Measurements from ENCODE around the gene SAP25. TPM values are rescaled to one million over a fixed set of nuclear protein-coding genes. Genes with fewer than 3 reads are reported as not detected.
"Not testable (repeated sequence)": the region's sequence is repeated elsewhere in the genome, so short reads cannot be mapped to it uniquely, and the experiment has no call there.

SAP25 gene
- total RNA-seq, 6 experiments from 2014 or later, result 0.53 to 4.5 (median 2.2) TPM; not detected in 2

DNA sequence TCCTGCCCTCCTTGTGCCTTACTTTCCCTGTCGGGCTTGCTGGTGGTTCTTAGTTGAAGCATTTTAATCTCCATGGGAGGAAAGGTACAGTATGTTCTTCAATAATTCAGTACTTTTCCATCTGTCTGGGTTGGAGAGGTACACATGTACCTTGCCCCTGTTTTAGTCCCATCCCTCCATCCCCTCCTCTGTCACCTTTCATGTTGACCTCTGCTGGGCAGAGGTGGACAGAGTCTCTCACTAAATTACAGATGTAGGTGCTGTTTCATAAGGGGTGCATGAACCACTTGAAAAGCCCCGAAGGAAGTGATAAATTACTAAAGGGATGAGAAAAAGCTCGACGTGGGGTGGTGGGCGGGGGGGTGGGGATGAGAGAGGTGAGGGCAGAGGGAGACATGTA, 29.3 kb downstream of the SAP25 start:
- peak overlapping the region; percentile 87 to 93 (median 92) for H3K27ac ChIP-seq
- peak overlapping the region in 2 of 3 donors; percentile 11 to 14 for H3K4me3 ChIP-seq
- no peaks in the 10 kb centered on the region for H3K9me3 ChIP-seq
- WGBS (ENCODE audit: insufficient coverage, low coverage, low lambda C conversion rate, missing lambda C conversion rate), result 3% methylated on average over 5 of the region's 5 CpGs
- DNase-seq (no peak), ATAC-seq (peak in 3 of 4 donors; percentile 10 to 54 (median 34))
- peaks cover 2 to 90% (median 34%) of the 10 kb centered on the region in 4 donors for H3K4me1 ChIP-seq
- no peak for TF ChIP-seq POLR2A (IDR thresholded peaks at IDR 0.05)
- TF ChIP-seq, protein P1, sequence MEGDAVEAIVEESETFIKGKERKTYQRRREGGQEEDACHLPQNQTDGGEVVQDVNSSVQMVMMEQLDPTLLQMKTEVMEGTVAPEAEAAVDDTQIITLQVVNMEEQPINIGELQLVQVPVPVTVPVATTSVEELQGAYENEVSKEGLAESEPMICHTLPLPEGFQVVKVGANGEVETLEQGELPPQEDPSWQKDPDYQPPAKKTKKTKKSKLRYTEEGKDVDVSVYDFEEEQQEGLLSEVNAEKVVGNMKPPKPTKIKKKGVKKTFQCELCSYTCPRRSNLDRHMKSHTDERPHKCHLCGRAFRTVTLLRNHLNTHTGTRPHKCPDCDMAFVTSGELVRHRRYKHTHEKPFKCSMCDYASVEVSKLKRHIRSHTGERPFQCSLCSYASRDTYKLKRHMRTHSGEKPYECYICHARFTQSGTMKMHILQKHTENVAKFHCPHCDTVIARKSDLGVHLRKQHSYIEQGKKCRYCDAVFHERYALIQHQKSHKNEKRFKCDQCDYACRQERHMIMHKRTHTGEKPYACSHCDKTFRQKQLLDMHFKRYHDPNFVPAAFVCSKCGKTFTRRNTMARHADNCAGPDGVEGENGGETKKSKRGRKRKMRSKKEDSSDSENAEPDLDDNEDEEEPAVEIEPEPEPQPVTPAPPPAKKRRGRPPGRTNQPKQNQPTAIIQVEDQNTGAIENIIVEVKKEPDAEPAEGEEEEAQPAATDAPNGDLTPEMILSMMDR (IDR thresholded peaks at IDR 0.05), result no peak
- peaks cover 0 to 6% (median 4%) of the 10 kb centered on the region in 4 donors for H3K36me3 ChIP-seq
- no peaks in the 10 kb centered on the region for H3K27me3 ChIP-seq
- intact Hi-C loops (cut with DNase I), result no loop called here

DNA sequence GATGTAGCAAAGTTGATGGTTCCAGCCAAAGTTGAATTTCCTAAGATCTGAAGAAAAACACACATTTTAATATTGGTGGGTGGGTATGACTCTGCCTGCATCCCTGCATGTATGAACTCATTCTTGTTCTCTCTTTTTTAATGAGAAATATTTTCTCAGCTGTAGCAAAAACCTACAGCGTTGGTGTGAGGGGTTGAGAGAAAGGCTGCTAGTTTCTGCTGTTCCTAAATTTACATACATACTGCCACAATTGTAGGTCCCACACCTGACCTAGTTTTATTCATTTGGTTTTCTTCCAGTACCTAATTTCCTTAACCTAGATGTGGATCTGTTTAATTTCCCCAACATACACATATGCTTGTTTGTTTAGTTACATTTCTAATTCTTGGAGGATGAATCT, 30.1 kb downstream of the SAP25 start:
- H3K36me3 ChIP-seq, result no peaks in the 10 kb centered on the region
- ATAC-seq (no peak), DNase-seq (no peak)
- H3K4me1 ChIP-seq, result peaks cover 2 to 82% (median 32%) of the 10 kb centered on the region in 4 donors
- H3K4me3 ChIP-seq, result no peak overlapping the region
- no peaks in the 10 kb centered on the region for H3K27me3 ChIP-seq
- no peaks in the 10 kb centered on the region for H3K9me3 ChIP-seq
- intact Hi-C loops (cut with DNase I), result no loop called here
- no peak for TF ChIP-seq POLR2A (IDR thresholded peaks at IDR 0.05)
- TF ChIP-seq, protein P1 (IDR thresholded peaks at IDR 0.05), result no peak
- 13% methylated on average over 1 of the region's 1 CpG for WGBS (ENCODE audit: insufficient coverage, low coverage, low lambda C conversion rate, missing lambda C conversion rate)
- H3K27ac ChIP-seq, result peak overlapping the region; percentile 87 to 93 (median 92)

DNA sequence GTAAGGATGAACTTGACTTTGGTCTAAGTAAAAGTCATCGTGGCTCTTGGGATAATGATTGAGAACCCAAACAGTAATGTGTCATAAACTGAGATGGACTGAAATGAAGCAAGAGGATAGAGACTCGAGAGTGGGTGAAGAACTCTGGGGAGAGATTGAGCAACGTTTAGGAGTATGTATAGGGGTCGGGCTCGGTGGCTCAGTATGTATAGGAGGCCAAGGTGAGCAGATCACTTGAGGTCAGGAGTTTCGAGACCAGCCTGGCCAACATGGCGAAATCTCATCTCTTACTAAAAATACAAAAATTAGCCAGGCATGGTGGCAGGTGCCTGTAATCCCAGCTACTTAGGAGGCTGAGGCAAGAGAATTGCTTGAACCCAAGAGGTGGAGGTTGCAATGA, 32.4 kb downstream of the SAP25 start:
- H3K9me3 ChIP-seq; intact Hi-C loops (cut with DNase I); DNase-seq; ATAC-seq; H3K27me3 ChIP-seq; H3K36me3 ChIP-seq: not testable (repeated sequence)
- WGBS (ENCODE audit: insufficient coverage, low coverage, low lambda C conversion rate, missing lambda C conversion rate), result 25% methylated on average over 6 of the region's 7 CpGs
- Histone ChIP-seq H3K27ac (peak overlapping the region; percentile 87 to 93 (median 92)), H3K4me3 (peak overlapping the region; percentile 77 to 88 (median 80)), H3K4me1 (peaks cover 2 to 68% (median 22%) of the 10 kb centered on the region in 4 donors)

DNA sequence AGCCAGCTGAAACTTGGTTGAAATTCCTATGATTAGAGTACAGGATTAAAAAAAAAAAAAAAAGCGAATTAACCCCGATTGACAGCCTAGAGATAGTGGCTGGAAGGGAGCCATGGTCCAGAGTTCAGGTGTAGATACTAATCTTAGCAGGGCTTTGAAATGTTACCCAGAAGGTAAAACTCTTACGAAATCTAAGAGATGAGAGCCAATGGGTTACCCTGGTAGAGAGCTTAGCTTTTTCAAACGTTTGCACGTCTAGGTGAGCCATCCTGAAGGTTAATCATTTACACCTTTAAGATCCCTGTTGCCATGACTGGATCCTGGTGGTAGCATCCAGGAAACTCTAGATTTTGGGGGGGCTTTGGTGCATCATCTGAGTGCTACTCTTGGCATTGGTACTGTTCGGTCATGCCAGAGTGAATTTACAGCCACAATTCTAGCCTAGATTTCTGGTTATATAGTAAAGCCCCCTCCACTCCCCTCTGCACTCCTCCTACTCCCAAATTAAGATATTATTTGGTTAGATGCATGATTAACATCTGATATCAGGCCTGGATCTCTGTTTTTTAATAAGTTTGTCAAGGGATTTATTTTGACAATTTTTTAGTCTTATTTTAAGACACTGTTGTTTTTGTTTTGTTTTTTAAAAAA, 33.5 kb downstream of the SAP25 start:
- WGBS (ENCODE audit: insufficient coverage, low coverage, low lambda C conversion rate, missing lambda C conversion rate), result 14% methylated on average over 6 of the region's 6 CpGs
- peak; percentile 69 to 92 (median 73) for DNase-seq
- peaks cover under 1 to 58% (median 20%) of the 10 kb centered on the region in 4 donors for H3K4me1 ChIP-seq
- intact Hi-C loops (cut with DNase I), result no loop called here
- no peak for TF ChIP-seq POLR2A (IDR thresholded peaks at IDR 0.05)
- TF ChIP-seq, protein P1 (IDR thresholded peaks at IDR 0.05), result no peak
- H3K9me3 ChIP-seq, result no peaks in the 10 kb centered on the region
- H3K27me3 ChIP-seq, result no peaks in the 10 kb centered on the region
- H3K27ac ChIP-seq, result peak overlapping the region; percentile 87 to 93 (median 92)
- H3K36me3 ChIP-seq, result no peaks in the 10 kb centered on the region
- ATAC-seq, result peak; percentile 40 to 61 (median 44)
- peak overlapping the region; percentile 77 to 88 (median 80) for H3K4me3 ChIP-seq

DNA sequence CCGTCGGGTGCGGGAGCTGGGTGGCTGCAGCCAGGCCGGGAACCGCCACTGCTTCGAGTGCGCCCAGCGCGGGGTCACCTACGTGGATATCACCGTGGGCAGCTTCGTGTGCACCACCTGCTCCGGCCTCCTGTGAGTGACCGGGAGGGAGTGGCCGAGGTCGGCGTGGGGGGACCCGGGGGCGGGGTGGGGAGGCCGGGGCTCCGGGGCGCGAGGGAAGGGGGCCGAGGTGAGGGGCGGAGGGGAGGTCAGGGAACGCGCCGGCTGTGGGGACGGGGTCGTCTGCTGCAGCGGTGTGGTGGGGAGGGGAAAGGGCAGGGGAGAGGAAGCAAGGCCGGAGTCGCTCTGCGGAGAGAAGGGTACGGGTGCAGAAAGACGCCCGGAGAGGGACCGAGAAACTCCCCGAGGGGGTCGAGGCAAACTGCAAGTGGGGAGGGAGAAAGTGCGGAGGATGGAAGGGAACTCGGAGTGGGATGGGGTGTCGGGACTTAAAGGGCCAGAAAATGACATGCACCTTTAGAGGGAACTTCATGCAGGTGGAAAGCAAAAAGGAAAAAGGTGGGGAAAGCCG, 34.2 kb downstream of the SAP25 start:
- no peak for DNase-seq
- 0% methylated on average over 33 of the region's 44 CpGs for WGBS (ENCODE audit: insufficient coverage, low coverage, low lambda C conversion rate, missing lambda C conversion rate)
- Histone ChIP-seq H3K27me3 (no peaks in the 10 kb centered on the region), H3K9me3 (no peaks in the 10 kb centered on the region), H3K36me3 (no peaks in the 10 kb centered on the region), H3K4me1 (peaks cover 0 to 58% (median 19%) of the 10 kb centered on the region in 4 donors), H3K27ac (peak overlapping the region; percentile 87 to 93 (median 92)), H3K4me3 (peak overlapping the region; percentile 77 to 88 (median 80))
- TF ChIP-seq, protein P1 (IDR thresholded peaks at IDR 0.05), result no peak
- peak; percentile 1 for TF ChIP-seq POLR2A (IDR thresholded peaks at IDR 0.05)
- intact Hi-C loops (cut with DNase I), result no loop called here
- peak in 1 of 4 donors; percentile 0 for ATAC-seq
